M059J (cell line): Measurements from ENCODE around the gene DNAH11. TPM values are rescaled to one million over a fixed set of nuclear protein-coding genes. Genes with fewer than 3 reads are reported as not detected.

ENCODE experiments used
- DNase-seq: peaks from one replicate; pipeline ENCODE4 v3.0.0-alpha.2; 2012; ENCODE audit warnings: low read depth
- total RNA-seq: library from RNA; depleted of rRNA; stranded (reverse); fragments of >200 nt; shearing (Covaris generic); gene quantifications from 2 replicates; pipeline ENCODE4 v1.2.3, GENCODE V29; 2014

Gene DNAH11
- total RNA-seq, 1 experiment from 2014 or later, result 7.0 TPM

DNA sequence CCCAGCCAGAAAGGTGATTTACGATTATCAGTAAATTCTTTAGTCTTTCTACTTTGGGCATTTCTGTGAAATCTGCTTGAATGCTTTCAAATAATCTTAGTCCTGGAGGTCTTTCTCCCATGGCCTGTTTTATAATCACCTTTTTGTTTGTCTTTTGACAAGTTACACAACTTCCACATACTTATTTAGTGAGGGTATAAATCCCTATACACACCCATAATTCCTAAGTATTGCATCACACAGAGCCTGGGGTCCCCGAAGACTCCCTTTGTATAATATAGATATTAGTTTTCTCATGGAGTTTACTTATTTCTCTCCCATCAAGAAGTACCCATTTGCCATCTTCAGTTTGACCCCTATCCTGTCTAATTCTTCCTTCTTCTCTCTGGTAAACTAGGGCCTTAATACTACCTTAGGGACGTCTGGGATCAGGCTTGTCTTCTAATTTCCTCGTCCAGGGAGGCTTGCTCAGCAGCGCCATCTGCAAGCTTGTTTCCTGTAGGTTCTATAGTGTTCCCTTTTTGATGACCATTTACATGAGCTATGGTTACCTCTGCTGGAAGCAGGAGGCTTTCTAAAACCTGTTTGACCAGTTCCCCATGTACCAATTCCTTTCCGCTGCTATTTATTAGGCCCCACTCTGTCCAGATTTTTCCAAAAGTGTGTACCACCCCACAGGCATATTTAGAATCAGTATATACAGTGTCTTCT lies 8.1 kb downstream of the DNAH11 start:
- DNase-seq, result no peak

DNA sequence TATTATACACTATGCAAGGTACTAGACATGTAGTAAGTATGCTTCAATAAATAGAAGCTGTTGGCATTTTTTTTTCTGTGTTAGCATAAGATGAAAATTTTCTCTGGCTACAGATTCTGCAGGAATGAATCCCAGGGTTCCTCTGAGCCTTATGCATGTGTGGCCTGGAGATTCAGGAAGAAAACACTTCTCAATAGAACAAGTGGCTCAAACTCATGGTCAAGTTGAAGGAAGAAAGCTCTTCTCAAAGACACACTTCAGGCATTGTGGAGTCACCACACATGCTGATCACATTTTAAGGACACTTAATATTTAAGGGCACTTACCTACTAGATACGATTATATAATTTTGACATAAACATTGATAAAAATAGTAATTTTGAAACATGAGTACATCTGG lies 19.5 kb downstream of the DNAH11 start:
- no peak for DNase-seq

DNA sequence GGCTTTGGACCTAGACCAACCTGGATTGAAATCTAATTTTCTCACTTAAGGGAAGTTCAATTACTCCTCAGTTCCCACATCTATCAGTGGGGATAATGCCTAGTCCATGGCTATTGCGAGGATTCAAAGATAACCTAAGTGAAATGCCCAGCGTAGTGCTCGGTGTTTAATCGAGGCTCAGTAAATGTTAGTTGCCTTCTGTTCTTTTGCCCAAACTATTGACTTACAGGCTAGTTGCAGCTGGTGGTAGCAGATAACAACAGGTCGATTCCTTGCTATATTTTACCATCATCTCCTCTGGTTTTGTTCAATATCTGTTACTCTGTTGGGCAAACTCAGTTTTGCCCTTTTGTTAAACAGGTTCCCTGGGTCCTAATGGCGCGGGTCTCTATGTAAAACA lies 22.8 kb downstream of the DNAH11 start:
- DNase-seq, result no peak

DNA sequence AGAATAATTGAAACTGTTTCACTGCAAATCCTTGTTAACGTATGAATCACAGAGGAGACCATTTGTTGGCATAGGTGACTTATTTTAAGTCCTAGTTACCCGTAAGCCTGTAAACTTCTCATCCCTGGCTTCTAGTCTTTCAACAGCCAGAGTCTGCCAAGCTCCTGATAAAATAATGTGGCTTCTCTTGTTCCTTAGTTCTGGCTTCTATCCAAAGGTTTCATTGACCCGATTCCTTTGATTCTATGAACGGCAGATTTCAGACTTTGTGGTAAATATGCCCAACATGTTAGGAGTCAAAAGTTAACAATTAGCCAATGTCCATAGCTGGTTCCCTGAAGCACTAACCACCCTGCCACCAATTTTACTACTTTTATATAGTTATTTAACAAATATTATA lies 23.3 kb downstream of the DNAH11 start:
- DNase-seq, result no peak

DNA sequence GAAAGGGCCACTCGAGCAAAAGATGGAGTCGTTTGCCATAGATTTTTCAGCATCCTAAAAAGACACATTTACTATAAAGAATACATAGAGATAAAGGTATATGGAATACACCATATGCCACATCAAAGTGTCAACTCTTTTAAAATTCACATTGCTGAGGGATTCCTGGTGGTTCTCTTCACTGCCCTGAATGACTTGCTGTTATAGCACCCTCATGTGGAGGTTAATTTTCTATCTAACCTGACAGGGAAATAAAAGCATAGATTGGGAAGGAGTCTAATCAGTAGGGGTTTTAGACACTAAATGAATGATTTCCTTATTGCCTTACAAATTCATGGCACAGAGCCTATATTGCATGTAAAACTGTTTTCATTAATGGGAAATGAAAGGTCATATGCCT lies 25.9 kb downstream of the DNAH11 start:
- DNase-seq, result peak; percentile 22

DNA sequence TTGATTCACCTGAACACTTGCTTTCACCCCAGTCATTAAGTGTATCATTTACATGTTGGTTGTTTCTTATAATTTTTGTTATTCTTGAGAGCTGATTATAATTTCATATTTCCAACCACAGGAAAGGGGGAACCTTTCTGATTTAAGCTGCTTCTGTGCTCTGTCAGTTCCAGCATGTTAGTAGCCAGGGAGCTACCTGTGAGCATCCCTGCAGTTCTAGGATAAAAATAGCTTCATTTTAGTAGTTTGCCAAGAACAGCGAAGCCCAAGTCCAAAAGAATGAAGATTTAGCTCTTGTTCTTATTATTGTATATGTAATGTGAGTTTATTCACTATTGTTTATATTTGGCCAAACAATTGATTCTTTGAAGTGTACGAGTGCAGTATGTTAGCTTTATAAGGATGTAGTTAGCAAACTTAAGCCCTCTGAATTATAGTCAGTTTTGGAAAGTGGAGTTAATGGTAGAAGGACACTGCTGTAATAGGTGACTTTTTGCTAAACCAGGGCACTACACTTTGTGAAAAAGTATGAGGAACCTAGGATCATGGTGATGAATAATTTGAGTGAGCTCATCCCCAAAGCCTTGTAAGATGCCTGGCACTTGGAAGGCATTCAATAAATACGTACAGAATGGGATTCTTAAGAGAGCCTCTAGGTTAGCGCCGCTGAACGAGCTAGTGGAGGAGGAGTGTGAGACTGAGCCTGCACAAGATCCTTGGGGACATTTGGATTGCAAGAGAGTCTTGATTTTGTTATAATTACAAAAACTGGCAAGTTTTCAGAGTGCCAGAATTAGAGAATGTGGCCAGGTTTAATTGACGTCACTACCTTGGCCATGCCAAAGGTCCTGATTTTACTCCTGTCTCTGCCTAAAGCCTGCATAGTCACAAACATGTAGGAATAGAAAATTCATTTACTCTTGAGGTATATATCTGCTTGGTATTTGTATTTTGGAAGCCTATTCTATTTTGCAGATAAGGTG lies 29.8 kb downstream of the DNAH11 start:
- peak; percentile 10 for DNase-seq

DNA sequence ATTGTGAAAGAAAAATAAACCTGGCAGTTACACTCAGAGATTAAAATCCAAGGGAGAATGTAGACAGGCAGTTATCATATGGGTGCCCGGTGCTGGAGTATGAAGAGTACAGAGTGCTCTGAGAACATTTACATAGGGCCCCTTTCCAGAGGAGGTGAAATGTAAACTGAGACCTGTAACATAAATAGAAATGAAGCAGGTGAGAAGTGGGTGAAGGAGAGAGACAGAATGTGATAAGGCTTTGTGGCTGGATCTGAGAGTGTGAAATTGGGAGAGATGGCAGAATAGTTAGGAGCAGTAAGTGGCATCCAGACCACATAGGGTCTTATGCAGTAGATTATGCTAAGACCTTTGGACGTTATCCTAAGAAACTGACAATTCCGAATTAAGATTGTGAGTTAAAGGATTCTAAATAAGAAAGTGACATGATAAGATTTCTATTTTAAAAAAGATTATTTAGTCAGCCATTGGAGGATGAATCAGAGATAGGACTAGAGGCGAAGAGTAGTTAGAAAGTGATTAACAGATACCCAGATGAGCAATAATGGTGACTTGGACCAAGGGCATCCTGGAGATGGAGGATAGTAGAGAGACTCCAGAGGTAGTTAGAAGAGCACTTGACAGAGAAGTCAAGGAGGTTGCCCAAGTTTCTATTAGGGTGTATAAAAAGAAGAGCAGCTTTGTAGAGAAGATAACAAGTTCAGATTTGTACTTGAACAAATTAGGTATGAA lies 36.7 kb downstream of the DNAH11 start:
- DNase-seq, result peak; percentile 39

DNA sequence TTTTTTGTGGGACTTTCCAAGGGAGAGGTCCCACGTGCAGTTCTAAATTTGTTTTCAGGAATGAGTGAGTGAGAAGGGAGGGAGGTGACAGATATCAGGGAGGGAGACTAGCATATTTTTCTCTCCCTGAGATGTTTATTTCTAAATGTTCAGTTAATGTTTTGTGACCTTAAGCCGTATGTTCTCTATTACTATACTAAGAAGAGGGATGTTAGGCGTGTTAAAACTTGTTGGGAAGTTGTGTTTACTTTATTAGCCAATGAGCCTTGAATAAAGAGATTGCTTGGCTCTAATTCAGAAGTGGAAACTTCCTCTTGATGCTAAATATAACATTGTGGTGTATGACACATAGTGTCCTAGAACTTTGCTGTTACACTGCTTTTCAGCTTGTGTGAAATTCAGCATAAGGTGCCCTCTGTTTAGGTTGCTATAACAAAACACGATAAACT lies 37.3 kb downstream of the DNAH11 start:
- peak; percentile 87 for DNase-seq

DNA sequence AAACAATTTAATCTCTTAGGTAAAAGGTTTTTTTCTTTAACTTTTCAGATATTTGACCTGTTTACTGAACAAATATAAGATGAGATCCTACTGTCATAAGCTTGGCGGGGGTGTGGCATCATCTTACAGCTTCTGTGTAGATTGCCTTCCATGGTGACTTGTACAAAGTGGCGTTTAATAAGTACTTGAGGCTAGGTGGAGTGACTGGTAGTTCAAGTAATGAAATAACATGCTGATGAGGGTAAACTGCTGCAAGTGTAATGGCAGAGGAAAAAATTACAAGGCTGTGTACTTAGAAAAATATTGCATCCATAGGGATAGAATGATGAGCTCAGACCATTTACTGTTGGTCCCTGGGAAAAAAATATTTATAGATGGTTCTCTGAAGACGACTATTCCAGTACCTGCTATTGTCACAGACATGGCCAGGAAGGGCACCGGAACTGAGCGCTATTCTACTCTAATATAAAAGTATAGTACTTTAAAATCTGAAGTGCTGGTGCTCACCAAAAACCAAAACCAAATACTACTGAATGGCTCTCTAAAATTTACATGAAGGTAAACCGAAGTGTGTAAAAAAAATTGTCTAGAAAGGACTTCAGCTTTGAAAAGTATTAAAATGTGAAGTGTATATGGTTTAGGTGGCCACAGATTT lies 42.4 kb downstream of the DNAH11 start:
- no peak for DNase-seq

DNA sequence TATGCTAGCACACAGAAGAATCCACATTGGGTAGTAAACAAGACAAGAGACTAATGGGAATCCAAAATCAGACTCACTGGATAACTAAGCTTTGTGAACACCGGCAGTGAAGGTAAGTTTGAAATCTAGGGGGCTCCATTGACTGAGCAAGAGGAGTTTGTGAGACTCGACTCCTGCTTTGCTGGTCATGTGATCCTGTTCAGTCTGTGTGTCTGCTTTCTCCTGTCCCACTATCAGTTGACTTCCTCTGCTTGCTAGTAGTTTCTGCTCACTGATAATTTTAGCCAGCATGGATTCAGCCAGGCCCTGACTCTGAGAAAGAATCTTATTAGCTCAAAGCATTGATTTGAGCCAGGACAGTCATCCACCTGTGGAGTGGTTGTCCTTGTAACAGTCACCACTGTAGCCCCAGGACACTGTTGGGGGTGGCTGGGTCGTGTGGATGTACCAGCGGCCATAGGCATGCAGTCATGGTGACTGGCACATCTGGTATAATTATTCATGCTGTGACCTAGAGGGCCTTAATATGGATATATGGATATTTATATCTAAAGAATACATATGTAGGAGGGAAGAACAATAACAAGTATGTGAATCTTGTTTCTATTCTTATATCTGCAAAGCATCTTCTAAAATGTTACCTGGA lies 44.4 kb downstream of the DNAH11 start:
- DNase-seq, result no peak

DNA sequence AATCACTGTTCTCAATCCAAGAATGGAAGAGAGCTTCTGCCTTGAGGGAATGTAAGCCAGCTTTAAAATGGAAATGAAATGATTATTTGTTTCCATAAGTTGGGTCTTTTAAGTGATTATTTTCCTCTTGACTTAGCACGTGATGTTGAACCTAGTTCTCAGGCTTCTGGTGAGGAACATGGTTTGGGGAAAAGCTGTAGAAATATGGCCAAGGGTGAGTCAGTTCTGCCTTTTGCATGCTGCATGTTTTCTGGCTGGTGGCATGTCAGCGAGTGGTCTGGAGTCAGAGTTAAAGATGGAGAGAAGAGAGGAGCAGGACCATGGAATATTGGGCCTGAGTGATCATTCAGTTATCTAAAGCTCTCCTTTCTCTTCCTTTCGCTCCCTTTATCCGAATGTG lies 54.0 kb downstream of the DNAH11 start:
- no peak for DNase-seq

DNA sequence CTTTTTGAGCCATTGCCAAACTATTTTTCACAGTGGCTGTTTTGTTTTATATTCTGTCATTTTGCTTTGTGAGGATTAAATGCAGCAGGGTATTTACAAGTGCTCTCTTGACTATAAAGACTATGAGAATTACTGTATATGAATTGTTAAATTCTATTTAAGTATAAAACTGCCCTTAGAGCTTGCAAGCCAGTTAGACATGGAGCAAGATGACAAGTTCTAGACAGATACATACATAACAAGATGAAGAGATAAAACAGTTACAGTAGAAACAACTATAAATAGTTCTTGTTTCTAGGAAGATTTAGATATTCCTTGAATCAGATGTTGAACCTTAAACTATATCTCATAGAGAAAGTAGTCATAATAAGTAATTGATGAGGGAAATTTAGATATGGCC lies 60.6 kb downstream of the DNAH11 start:
- no peak for DNase-seq

DNA sequence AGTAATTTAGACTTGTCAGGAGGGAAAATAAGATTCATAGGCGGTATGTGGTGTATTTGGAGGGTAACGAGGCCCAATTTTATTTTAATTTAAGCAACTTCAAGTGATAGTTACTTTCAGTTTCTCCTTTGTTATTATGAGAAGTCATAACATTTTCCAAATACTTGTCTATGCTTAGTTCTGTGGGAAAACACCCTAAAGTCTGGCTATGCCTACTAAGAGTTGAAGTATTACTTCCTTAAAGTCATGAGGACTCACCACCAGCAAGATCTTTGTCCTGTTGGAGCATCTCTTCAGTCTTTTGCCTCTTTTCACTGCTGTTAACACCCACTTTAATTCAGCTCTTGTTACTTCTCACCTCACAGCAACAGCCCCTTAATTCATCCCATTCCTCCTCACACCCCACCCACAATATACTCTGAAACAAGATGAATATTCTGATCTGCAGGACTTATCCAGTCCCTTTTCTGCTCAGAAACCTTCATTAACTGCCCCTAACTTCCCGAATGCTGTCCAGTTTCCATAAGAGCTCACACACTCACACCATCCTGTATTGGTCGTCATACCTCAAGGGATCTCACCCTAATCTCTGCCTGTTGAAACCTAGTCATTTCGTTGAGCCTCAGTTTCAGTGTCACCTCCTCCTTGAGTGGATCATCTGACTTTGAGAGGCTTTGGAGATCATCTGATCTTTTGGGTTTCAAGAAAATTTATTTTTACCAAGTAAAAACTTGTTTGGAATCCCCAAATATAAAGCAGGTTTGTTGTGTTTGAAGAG lies 61.3 kb downstream of the DNAH11 start:
- peak; percentile 21 for DNase-seq

DNA sequence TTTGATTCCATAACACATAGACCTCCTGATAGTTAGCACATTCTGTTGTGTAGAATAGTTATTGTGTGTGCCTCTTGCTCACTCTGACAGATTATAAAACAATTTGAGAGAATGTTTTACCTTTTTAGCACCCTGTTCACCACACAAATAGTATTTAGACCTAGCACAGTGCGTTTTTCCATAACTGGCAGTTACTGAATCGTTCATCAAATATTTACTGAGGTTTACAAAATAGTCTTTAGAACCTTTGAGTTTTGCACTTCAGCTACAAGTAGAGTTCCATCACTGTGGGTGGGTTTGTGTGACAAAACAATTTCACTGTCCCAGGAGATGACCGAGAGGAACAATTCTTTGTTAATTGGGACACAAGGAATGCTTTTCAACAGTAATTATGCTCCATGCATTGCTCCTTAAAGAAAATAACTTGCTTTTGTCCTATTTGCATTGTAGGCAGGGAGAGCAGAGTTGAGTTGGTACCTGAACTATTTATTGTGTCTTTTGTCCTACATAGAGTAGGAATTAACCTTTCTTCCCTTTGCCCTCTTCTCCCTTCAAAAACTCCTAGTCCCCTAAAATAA lies 62.3 kb downstream of the DNAH11 start:
- DNase-seq, result no peak

DNA sequence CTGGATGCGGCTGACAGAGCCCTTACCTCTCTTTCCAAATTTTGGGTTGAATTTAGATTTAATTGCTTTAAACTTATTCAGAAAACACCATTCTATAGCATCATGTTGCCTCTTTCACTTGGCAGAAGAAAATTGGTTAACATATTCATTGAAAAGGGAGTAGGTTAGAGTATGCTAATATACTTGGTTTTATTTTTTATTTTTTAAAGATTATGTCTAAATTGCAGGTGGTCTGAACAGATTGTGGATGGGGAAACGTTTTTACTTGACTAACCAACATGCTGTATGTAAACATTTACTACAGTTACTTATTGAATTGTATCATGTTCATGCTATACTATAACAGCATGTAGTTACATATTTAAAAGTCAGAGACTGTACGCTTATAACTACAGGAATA lies 65.6 kb downstream of the DNAH11 start:
- DNase-seq, result no peak

DNA sequence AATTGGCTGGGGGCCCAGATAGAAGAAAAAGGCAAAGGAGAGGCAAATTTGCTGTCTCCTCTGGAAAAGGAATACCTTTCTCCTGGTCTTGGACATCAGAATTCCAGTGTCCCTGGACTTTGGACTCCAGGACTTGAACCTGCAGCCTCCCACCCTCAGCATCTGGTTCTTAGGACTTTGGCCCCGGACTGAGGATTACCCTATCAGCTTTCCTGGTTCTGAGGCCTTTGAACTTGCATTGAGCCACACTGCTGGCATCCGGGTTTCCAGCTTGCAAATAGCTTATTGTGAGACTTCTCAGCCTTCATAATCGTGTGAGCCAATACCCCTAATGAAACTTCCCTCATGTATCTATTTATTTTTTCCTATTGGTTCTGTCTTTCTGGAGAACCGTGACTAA lies 68.3 kb downstream of the DNAH11 start:
- DNase-seq, result no peak

DNA sequence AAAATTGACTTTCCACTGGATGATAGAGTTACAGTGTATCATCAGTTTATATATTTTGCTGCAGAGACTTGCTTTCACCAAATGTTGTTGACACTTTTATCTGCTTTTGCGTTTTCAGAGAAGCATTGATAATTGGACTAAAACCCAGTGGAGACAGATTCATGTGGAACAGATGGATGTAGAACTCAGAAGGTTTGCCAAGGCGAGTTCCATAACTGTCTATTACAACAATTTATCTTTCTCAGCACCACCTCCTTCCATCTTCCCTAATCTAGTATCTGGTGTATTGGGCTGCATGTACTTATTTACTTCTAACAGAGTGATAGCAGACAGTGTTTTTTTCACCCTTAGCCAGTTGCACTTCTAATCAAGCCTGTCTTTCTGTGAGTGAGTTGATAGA lies 73.3 kb downstream of the DNAH11 start:
- no peak for DNase-seq

DNA sequence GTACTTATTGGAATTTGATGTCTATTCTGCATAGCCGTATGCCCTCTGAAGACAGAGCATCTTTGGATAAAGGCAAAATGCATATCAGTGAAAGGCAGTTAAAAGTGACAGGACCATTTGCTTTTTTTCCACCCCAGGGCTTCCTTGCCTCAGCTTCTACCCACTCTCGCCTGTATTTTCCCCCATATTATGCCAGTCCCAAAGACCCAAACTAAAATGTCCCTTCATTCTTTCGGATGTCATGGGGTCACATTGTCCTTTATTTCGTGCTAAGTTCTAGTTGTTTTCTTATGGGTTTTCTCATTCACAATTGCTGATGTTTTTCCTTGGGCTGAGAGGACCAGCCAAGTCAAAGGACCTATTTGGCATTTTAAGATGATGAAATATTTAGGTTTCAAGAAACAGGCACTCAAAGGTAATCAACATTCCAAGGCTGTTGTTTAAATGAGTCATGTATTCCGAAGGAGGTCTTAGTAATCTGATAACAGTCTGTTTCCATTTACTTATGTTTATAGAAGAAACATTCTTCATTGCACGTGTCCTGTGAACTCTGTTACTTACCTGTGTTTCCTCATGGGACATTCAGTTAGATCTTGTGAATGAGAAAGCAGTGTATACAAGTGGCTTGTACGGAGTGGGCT lies 74.1 kb downstream of the DNAH11 start:
- DNase-seq, result peak; percentile 93

DNA sequence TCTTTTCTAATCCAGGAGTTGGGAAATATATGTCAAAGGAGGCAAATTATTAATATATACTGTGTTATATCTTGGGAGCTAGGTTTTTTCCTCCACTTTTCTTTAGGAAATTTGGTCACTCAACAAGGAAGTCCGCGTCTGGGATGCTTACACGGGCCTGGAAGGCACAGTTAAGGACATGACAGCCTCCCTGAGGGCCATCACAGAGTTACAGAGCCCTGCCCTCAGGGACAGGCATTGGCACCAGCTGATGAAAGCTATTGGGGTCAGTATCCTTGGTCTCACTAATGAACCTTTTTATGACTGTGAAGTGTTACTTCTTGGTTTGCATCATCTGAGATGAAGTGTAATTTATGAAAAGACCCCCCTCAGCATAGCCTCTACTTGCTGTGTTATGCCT lies 74.7 kb downstream of the DNAH11 start:
- DNase-seq, result no peak
